LoVo (cell line): ENCODE results near the gene CDC42SE1.
A peak's percentile ranks its signal among the peaks of the same experiment; 100 is the strongest.

Experiments
- DNase-seq: peaks from one replicate; pipeline ENCODE4 v3.0.0-alpha.2; 2016; ENCODE audit warnings: low spot score

The CDC42SE1 gene

DNA sequence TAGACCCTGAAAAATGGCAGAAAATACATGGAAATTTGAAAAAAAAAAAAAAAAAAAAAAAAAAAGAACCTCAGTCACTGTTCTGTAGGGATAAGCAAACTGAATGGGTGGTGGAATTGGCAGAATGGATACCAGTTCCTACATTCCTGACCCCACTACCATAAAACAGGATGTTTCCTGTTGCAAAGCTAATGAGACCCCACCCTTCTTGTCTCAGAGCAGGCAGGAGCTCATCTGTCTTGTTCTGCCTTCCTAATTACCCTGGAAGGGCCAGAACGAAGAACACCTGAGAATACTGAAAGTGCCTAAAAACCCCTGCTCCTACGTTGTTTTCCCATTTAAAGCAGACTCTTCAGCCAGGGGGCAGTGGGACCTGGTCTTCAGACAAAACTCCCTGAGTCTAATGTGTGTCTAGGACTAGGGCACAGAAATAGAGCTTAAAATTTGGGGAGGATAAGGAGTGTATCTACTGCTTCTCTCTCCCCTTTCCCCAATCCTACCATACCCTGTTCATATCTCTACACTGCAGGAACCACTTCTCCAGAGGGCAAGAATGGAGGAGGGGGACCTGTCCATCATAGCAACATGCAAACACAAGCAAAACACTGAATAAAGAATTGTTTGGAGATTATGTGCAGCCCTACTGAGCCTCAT lies 7.9 kb downstream of the CDC42SE1 start:
- DNase-seq, result no peak

DNA sequence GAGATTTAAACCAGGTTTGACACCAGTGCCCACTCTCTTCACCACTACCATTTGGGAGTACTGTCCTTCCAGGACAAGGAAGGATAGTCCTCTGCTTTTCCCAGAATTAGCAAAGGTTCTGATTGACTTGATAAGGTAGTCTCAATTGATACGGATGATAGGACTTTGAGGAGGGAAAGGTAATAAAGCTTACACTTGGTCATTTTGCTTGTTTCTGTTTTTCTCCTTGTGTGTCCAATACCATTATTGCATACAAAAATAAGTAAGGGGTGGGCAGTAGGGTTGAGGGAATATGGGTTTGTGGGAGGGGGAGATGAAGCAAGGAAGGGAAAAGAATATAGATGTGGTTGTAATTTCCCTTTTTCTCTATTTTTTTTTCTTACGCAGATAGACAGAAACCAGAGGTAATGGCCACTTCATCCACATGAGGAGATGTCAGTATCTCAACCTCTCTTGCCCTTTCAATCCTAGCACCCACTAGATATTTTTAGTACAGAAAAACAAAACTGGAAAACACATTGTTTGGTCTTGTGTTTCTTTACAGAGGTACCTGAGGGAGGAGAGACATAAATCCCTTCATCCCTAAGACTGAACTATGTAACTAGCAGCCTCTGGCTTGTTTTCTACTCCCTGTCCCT lies 9.3 kb downstream of the CDC42SE1 start:
- DNase-seq, result no peak

GRCh38 chr1:151049458-151049857 lies 10.0 kb downstream of the CDC42SE1 start:
- DNase-seq, result no peak

DNA sequence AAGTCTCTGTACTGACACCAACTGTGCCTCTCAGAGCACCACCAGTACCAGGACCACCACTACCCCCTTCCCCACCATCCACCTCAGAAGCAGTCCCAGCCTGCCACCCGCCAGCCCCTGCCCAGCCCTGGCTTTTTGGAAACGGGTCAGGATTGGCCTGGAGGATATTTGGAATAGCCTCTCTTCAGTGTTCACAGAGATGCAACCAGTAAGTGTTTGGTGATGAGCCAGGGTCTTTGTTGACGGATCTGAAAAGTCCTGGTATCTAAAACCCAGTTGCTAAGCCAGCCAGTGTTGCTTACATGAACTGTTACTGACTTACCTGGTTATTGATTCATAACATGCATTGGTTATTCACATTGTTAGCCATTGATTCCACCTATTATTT lies 10.8 kb downstream of the CDC42SE1 start:
- DNase-seq, result no peak

GRCh38 chr1:151047925-151048644 lies 11.3 kb downstream of the CDC42SE1 start:
- DNase-seq, result peak; percentile 57

- peak; percentile 78 for DNase-seq
These were observed 11.9 kb downstream of the CDC42SE1 start, which contains the start of gene C1orf56 for GRCh38 chr1:151047591-151047924. Gene C1orf56, plus strand, starts transcription at chr1:151047751. Its CDS starts 97 bp downstream, at chr1:151047848.

DNA sequence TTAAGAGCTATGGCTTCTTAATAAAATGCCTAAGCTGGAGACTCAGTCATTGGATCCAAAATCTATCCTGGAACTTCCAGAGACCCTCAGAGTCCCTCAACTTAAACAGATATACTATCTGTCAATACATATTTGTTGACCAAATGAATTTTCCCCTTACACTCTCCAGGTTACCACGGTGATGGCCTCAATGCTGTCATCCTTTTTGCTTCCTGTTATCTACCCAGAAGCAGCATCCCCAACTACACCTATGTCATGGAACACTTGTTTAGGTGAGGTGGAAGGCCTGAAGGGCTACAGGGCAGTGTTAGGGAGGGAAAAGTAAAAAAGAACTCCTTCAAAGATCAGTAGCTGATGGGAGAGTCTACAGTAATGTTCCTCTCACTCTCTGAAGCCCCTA lies 16.3 kb downstream of the CDC42SE1 start:
- DNase-seq, result no peak

DNA sequence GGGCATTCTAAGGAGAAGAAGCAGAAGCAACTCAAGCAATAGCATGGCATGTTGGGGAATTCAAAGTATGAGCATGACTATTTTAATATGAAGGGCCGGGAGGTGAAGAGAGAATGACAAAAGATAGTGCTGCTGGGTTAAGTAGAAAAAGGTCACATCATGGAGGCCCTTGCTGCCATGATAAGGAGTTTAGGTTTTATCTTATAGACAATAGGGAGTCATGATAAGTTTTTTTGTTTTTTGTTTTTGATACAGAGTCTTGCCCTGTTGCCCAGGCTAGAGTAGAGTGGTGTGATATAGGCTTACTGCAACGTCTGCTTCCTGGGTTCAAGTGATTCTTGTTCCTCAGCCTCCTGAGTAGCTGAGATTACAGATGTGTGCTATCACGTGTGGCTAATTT lies 19.9 kb downstream of the CDC42SE1 start:
- no peak for DNase-seq

DNA sequence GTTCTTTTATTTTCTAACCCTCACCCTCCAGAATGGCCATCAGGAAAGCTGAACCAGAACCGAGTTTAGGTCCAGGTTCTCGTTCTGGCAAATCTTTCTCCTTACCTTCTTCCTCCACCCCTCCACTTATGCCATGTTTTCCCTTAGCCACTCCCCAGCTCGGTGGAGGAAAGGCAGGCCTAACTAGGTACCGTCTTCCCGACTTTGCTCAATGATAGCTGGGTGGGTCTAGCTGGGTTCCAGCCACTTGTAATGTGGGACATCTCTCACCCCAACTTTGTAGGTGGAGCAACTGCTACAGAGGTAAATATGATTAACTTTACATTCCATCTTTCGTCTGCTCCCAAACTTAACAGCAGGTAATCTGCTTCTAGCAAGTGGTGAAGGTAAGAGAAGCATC lies 22.4 kb downstream of the CDC42SE1 start:
- DNase-seq, result no peak

GRCh38 chr1:151036356-151036755 lies 23.1 kb downstream of the CDC42SE1 start, which contains the start of gene BNIPL:
Gene BNIPL, plus strand, starts transcription at chr1:151036586. Its CDS starts 140 bp downstream, at chr1:151036726.
- DNase-seq, result no peak

- DNase-seq, result no peak
These were observed 24.3 kb downstream of the CDC42SE1 start for GRCh38 chr1:151035167-151035566.

GRCh38 chr1:151032164-151032563 lies 27.3 kb downstream of the CDC42SE1 start:
- DNase-seq, result no peak

- no peak for DNase-seq
These were observed 33.0 kb downstream of the CDC42SE1 start for GRCh38 chr1:151026460-151026859.

GRCh38 chr1:151024540-151025146 lies 34.8 kb downstream of the CDC42SE1 start:
- no peak for DNase-seq

DNA sequence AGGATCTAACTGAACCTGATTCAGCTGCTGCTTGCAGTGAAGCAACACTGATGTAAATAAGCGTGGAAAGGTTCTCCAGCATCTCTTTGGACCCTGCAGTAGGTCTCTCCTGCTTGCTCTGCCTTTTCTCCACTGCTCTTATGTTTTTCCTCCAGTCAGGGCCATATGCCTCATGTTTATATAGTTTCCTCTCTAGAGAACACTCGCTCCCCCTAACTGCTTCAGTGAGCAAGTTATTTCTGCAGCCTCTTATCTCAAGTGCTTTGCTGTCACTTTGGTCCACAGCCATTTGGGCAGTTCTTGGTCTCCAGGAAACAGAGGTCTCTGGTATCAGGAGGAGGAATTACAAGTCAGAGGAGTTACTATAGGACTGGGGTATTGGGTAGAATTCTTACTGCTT lies 45.9 kb downstream of the CDC42SE1 start:
- DNase-seq, result no peak

DNA sequence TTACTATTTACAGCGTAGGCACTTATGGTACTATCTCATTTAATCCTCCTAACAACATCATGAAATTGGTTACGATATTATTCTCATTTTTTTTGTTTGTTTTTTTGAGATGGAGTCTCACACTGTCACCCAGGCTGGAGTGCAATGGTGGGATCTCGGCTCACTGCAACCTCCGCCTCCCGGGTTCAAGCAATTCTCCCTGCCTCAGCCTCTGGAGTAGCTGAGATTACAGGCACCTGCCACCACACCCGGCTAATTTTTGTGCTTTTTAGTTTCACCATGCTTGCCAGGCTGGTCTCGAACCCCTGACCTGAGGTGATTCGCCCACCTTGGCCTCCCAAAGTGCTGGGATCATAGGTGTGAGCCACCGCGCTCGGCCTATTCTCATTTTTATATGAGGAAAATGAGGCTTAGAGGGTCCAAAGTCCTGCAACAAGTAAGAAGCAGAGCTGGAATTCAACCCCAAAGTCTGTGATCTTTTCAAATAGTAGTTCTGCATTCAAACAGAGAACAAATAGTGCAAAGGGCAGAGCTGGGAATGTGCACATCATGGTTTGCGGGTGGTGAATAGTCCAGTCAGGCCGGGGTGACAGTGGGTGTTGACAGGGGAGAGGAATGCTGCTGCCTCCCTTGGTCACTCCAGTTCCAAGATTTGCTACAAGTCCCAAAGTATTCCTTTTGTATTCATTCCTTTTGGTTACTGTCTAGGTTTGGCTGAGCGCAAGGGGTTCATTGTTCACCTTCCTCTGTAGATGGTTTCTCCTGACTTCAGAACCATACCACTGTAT lies 46.5 kb downstream of the CDC42SE1 start:
- DNase-seq, result peak; percentile 24

- no peak for DNase-seq
These were observed 48.1 kb downstream of the CDC42SE1 start for GRCh38 chr1:151011154-151011850.

GRCh38 chr1:151010346-151010726 lies 49.1 kb downstream of the CDC42SE1 start:
- DNase-seq, result no peak

DNA sequence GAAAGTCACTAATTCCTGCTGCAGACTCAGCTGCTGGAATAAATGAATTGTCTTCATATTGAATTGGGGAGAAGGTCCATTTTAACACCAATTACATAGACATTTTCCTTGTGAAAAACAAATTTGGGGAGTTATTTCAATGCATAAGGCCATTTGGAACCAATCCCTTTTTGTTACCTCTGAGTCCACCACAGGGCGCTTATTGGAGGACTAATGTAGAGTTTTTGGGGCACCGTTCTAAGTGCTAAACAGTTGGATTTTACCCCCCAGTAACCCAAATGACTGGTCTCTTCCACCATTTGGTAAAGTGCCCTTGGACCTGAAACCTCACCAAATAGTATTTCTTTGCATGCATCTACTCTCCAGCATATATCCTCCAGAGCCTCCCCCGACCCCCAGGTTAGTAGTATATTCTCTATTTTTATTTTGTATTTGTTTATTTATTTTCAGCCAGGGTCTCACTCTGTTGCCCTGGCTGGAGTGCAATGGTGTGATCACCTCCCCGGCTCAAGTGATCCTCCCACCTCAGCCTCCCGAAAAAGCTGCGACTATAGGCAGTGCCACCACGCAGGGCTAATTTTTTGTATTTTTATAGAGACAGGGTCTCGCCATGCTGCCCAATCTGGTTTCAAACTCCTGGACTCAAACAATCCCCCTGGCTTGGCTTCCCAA lies 49.6 kb downstream of the CDC42SE1 start:
- no peak for DNase-seq

DNA sequence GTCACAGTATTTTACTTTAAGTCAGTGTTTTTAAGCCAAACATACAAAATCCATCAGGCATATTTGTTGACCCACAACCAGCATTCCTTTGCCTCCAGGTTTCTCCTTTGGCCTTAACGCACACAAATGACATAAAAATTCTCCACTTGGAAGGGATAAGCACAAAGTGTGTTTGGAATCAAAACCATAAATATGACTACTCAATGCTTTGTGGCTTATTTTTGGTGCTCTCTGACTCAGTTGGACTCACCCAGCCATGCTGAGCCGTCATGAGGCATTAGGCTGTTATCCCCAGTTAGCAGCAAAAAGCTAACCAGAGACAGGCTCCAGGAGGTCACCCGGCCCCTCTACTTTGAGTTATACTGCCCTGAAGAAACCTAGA lies 50.2 kb downstream of the CDC42SE1 start:
- DNase-seq, result no peak
